ENCODE results near the gene TRMT112. TPM values are rescaled to one million over a fixed set of nuclear protein-coding genes. Genes with fewer than 3 reads are reported as not detected.
"Not testable (repeated sequence)": the region's sequence is repeated elsewhere in the genome, so short reads cannot be mapped to it uniquely, and the experiment has no call there.

TRMT112 gene
- total RNA-seq, 1 donor from 2014 or later = 156 TPM

GRCh38 chr11:64313491-64314145 is 3.7 kb downstream of the TRMT112 start:
- CTCF ChIA-PET = interaction anchor here (0.7 to 2.3 kb wide), 2 partner anchors 8 to 41 kb away, joined by 3 to 10 read pairs; partner anchors contain the start of gene ESRRA
- ATAC-seq (ENCODE audit: low read depth) (no peak), DNase-seq (no peak)
- POLR2A ChIA-PET = no interaction called here
- no peaks in the 10 kb centered on the region for H3K27me3 Mint-ChIP-seq
- intact Hi-C loops (cut with micrococcal nuclease) = no loop called here
- no peaks in the 10 kb centered on the region for H3K9me3 Mint-ChIP-seq
- peaks cover 46% of the 10 kb centered on the region for H3K36me3 Mint-ChIP-seq (ENCODE audit: low read depth)
- no peak overlapping the region for H3K27ac Mint-ChIP-seq
- H3K4me3 Mint-ChIP-seq = no peak overlapping the region
- H3K4me1 Mint-ChIP-seq = peaks cover 19% of the 10 kb centered on the region
- TF ChIP-seq, protein P1, sequence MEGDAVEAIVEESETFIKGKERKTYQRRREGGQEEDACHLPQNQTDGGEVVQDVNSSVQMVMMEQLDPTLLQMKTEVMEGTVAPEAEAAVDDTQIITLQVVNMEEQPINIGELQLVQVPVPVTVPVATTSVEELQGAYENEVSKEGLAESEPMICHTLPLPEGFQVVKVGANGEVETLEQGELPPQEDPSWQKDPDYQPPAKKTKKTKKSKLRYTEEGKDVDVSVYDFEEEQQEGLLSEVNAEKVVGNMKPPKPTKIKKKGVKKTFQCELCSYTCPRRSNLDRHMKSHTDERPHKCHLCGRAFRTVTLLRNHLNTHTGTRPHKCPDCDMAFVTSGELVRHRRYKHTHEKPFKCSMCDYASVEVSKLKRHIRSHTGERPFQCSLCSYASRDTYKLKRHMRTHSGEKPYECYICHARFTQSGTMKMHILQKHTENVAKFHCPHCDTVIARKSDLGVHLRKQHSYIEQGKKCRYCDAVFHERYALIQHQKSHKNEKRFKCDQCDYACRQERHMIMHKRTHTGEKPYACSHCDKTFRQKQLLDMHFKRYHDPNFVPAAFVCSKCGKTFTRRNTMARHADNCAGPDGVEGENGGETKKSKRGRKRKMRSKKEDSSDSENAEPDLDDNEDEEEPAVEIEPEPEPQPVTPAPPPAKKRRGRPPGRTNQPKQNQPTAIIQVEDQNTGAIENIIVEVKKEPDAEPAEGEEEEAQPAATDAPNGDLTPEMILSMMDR (IDR thresholded peaks at IDR 0.05) = no peak

DNA sequence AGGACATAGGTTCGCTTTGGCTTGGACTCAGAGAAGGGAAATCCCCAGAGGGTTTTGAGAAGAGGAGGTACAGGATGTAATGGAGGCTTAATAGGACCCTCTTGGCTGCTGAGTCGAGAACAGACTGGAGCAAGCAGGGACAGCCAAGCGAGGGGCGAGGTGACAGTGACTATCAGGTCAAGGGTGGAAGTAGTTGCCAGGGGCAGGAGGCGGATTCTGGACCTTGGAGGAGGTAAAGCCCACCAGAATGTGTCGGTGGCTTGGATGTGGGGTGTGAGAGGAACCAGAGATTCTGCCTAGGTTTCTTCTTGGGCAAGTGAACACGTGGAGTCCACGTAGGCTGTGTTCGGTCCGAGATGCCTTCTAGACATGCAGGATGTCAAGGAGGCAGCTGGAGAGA is 4.4 kb downstream of the TRMT112 start:
- peaks cover 44% of the 10 kb centered on the region for H3K36me3 Mint-ChIP-seq (ENCODE audit: low read depth)
- DNase-seq (no peak), ATAC-seq (ENCODE audit: low read depth) (no peak)
- H3K4me3 Mint-ChIP-seq = no peak overlapping the region
- TF ChIP-seq, protein P1 (IDR thresholded peaks at IDR 0.05) = no peak
- ChIA-PET POLR2A (no interaction called here), CTCF (interaction anchor here (2.3 kb wide), 1 partner anchor 42 kb away, joined by 10 read pairs; no protein-coding TSS in a partner anchor)
- peak overlapping the region; percentile 6 for H3K27ac Mint-ChIP-seq
- peaks cover 15% of the 10 kb centered on the region for H3K4me1 Mint-ChIP-seq
- no peaks in the 10 kb centered on the region for H3K9me3 Mint-ChIP-seq
- no peaks in the 10 kb centered on the region for H3K27me3 Mint-ChIP-seq
- intact Hi-C loops (cut with micrococcal nuclease) = no loop called here

GRCh38 chr11:64307795-64308194 is 9.6 kb downstream of the TRMT112 start:
- H3K9me3 Mint-ChIP-seq; intact Hi-C loops (cut with micrococcal nuclease); ATAC-seq (ENCODE audit: low read depth); H3K27me3 Mint-ChIP-seq; DNase-seq: not testable (repeated sequence)
- H3K27ac Mint-ChIP-seq = peak overlapping the region; percentile 46
- peaks cover 22% of the 10 kb centered on the region for H3K4me1 Mint-ChIP-seq
- ChIA-PET CTCF (interaction anchor here (1.7 kb wide), 1 partner anchor 47 kb away, joined by 6 read pairs; no protein-coding TSS in a partner anchor), POLR2A (interaction anchor here (0.8 to 1.4 kb wide), 2 partner anchors 10 to 26 kb away, joined by 3 to 4 read pairs; partner anchors contain the start of gene PRDX5)
- peaks cover 19% of the 10 kb centered on the region for H3K36me3 Mint-ChIP-seq (ENCODE audit: low read depth)
- peak overlapping the region; percentile 55 for H3K4me3 Mint-ChIP-seq

DNA sequence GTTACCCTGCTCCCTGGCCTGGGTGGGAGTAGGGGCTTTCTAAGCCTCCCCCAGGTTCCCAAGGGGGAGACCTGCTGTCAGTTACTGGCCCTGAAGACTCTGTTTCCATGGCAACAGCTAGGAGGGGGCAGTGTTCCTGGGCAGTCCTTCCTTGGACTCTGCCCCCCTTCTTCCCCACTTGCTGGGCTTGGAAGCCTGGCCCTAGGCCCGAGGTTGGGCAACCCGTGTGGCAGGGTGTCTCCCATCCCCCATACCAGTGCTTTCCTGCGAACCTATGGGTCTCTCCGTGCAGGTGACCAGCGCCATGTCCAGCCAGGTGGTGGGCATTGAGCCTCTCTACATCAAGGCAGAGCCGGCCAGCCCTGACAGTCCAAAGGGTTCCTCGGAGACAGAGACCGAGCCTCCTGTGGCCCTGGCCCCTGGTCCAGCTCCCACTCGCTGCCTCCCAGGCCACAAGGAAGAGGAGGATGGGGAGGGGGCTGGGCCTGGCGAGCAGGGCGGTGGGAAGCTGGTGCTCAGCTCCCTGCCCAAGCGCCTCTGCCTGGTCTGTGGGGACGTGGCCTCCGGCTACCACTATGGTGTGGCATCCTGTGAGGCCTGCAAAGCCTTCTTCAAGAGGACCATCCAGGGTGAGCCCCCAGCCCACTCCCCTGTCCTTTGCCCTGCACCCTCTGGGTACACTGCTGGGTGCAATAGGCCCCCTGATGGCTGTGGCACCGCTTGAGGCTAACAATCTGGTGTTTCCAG is 10.3 kb downstream of the TRMT112 start:
- Mint-ChIP-seq H3K4me3 (peak overlapping the region; percentile 95), H3K4me1 (peaks cover 19% of the 10 kb centered on the region), H3K9me3 (no peaks in the 10 kb centered on the region), H3K27me3 (no peaks in the 10 kb centered on the region), H3K36me3 (ENCODE audit: low read depth) (peaks cover 15% of the 10 kb centered on the region), H3K27ac (peak overlapping the region; percentile 92)
- intact Hi-C loops (cut with micrococcal nuclease) = loop anchor here (1.0 kb wide), 1 partner anchor 48 kb away; no protein-coding TSS in a partner anchor
- TF ChIP-seq, protein P1 (IDR thresholded peaks at IDR 0.05) = no peak
- DNase-seq (no peak), ATAC-seq (ENCODE audit: low read depth) (no peak)
- ChIA-PET CTCF (interaction anchor here (1.1 to 1.7 kb wide), 1 partner anchor 48 kb away, joined by 4 to 6 read pairs; no protein-coding TSS in a partner anchor), POLR2A (interaction anchor here (0.6 to 1.4 kb wide), 3 partner anchors 10 to 48 kb away, joined by 4 to 6 read pairs (median 5); partner anchors contain the start of genes PRDX5 and TRMT112)

DNA sequence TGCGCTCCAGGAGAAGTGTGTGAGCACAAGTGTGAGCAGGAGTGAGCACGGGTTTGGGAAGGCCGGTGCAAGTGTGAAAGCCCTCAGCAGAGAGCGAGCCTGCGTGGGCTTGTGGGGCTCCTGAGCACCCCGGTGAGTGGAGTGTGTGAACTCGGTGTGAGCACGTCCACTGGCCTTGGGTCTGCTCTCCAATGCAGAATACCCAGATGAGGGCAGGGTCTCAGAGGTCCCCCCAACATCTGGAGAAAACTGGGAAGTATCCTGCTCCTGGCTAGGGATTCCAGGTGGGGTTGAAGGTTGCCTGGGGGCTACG is 10.8 kb downstream of the TRMT112 start:
- Mint-ChIP-seq H3K9me3 (no peaks in the 10 kb centered on the region), H3K27me3 (no peaks in the 10 kb centered on the region), H3K4me1 (peaks cover 19% of the 10 kb centered on the region), H3K36me3 (ENCODE audit: low read depth) (peaks cover 15% of the 10 kb centered on the region), H3K4me3 (peak overlapping the region; percentile 95), H3K27ac (peak overlapping the region; percentile 92)
- POLR2A ChIA-PET = interaction anchor here (0.6 to 0.9 kb wide), 2 partner anchors 11 to 49 kb away, joined by 5 to 6 read pairs; partner anchors contain the start of gene TRMT112
- CTCF ChIA-PET = interaction anchor here (1.1 kb wide), 1 partner anchor 48 kb away, joined by 4 read pairs; no protein-coding TSS in a partner anchor
- intact Hi-C loops (cut with micrococcal nuclease) = loop anchor here (1.0 kb wide), 1 partner anchor 49 kb away; no protein-coding TSS in a partner anchor
- ATAC-seq (ENCODE audit: low read depth) = no peak
- no peak for DNase-seq
- TF ChIP-seq, protein P1 (IDR thresholded peaks at IDR 0.05) = no peak

Data from activated B cell treated with CpG ODN at 0.5 μM for 24 hours (primary cell).